DND-41 (cell line): ENCODE measurements around the gene OTOF.

Source experiments
- CTCF ChIP-seq: IDR thresholded peaks from 2 replicates; pipeline ENCODE4 v1.5.1; 2012; ENCODE audit warnings: borderline replicate concordance, low read length, moderate library complexity, mild to moderate bottlenecking; ENCODE audit not compliant: poor library complexity, severe bottlenecking; ENCODE audit errors: extremely low read depth
- EZH2 ChIP-seq: IDR thresholded peaks from 3 replicates; pipeline ENCODE4 v1.6.1; 2012; ENCODE audit warnings: borderline replicate concordance, low read depth, mild to moderate bottlenecking, moderate library complexity, low read length, inconsistent platforms; ENCODE audit not compliant: severe bottlenecking

DNA sequence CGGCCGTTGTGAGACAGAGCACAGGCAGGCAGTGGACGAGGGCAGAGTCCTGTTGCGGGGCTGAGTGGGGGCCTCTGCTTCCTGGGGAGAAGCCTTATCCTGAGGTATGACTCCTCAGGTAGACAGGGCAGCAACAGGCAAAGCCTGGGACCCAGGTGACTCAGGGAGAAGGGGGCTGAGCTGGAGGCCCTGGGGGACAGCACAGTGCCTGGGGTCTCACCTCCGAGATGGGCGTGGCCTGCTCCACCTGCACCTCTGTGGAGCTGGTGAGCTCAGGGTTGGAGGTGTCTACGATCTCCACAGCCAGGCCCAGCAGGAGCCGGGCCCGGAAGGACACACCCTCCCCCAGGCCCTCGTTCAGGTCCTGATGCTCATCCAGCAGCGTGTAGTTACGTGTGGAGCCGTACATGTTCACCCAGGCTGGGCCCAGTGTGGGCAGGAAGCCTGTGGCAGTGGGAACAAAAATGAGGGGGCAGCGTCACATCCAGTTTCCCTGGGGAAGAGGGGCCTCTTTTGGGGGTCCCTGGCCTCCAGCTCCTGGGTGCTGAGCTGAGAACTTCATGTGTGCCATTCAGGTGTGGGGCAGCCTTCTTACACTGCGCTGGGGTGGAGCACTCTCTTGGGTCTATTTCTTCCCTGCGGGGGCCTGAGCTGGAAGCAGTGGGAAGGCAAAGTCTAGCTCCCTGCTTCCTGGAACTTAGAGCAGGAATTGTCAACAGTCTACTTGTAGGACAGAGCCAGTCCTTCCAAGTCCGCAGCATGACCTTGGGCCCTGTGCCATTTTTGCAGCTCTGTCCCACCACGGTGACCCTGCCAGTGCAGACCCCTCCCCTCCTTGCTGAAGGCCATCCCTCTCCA, 2.9 kb upstream of the OTOF start:
- no peak for TF ChIP-seq EZH2
- no peak for TF ChIP-seq CTCF
